HL-60 (cell line): ENCODE data around the gene SEPSECS.

Experiments
- REST ChIP-seq: IDR thresholded peaks from 2 replicates; pipeline ENCODE4 v1.6.1; 2012; ENCODE audit warnings: low read depth; ENCODE audit not compliant: insufficient replicate concordance
- TF ChIP-seq, protein P1 (sequence below): IDR thresholded peaks from one replicate; pipeline ENCODE4 v1.5.1; 2011; ENCODE audit warnings: low read length, control low read depth, inconsistent platforms; ENCODE audit not compliant: insufficient read depth

DNA sequence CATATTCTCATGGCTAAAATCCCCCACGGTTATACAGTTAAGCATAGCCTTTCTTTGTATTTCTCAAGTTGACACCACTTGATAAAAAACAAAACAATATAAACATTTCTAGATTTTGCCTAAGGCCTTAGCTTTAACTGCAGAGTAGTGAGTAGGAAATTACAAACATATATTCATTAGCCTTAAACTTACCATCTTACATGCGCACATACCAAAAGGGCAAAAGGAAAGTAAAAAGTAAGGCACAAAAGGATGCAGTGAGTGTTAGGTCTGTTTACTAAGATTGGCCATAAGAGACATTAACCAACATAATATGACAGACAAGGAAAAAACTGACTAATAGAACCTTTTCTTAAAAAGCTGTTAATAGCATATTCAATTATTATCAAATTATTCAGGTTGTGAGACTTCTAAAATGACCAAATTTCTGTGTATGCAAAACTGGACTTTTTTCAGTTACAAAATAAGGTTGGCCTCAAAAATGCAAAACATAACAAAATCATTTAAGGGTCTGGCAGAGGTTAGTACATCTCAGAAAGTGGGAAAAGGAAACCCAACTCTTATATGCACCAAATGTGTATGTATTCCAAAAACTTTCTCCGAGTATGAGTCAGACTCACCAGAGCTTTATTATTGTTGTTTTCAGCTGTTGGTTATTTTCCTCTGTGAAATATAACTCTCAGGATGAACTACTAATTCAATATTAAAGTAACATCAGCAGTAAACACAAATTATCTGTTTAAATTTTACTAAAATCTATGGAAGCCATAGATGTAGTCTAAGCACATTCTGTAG lies 39.9 kb downstream of the SEPSECS start:
- TF ChIP-seq, protein P1, sequence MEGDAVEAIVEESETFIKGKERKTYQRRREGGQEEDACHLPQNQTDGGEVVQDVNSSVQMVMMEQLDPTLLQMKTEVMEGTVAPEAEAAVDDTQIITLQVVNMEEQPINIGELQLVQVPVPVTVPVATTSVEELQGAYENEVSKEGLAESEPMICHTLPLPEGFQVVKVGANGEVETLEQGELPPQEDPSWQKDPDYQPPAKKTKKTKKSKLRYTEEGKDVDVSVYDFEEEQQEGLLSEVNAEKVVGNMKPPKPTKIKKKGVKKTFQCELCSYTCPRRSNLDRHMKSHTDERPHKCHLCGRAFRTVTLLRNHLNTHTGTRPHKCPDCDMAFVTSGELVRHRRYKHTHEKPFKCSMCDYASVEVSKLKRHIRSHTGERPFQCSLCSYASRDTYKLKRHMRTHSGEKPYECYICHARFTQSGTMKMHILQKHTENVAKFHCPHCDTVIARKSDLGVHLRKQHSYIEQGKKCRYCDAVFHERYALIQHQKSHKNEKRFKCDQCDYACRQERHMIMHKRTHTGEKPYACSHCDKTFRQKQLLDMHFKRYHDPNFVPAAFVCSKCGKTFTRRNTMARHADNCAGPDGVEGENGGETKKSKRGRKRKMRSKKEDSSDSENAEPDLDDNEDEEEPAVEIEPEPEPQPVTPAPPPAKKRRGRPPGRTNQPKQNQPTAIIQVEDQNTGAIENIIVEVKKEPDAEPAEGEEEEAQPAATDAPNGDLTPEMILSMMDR: no peak
- TF ChIP-seq REST: no peak
